D721Med (cell line): ENCODE measurements around the gene GAREM1.

Experiments used
- DNase-seq: peaks from one replicate; pipeline ENCODE4 v3.0.0; 2011; ENCODE audit warnings: low spot score; ENCODE audit not compliant: insufficient read length
- FAIRE-seq: peaks from 2 replicates; lab custom pipeline; 2011; peaks lifted over from hg19 to GRCh38; lab: Jason Lieb, UNC
- CTCF ChIP-seq: IDR thresholded peaks from 2 replicates; pipeline ENCODE4 v1.5.1; 2012; ENCODE audit warnings: mild to moderate bottlenecking, control low read depth; ENCODE audit not compliant: insufficient read depth; ENCODE audit errors: missing control alignments

GAREM1 gene

GRCh38 chr18:32438173-32438572 is 32.5 kb downstream of the GAREM1 start:
- TF ChIP-seq CTCF: no peak
- FAIRE-seq (peak; percentile 58), DNase-seq (no peak)

DNA sequence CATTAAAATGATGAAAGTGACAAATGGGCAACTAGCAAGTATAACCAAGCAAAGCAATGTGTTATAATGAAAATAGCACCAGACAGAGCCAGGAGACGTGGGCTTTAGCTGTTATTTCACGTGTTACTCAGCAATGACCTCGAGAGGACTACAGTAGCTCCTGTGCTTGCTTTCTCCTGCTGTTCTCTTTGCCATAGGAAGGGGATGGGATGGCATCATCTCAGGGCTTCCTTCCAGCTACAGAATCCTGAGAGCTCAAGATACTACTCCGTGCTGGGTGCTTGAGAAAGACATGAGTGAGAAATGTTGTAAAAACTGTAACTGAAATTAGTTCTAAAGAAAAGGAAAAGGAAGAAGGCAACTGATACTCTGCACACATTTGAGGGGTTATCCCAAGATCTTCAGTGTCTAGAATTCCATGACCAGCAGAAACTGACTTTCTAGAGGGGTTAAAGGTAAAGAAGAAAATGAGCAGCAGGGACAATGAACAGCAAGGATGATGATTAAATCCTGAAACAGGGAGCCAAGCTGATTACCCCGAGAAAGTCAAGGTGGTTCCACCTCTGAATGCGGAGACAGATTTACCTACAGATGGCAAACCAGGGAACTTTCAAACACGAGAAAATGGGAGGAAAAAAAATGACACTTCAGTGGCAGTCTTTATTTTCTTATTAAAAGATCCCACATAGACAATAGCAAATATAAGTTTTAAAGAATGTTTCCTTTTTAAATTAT is 33.4 kb downstream of the GAREM1 start:
- FAIRE-seq (peak; percentile 95), DNase-seq (no peak)
- TF ChIP-seq CTCF: no peak

DNA sequence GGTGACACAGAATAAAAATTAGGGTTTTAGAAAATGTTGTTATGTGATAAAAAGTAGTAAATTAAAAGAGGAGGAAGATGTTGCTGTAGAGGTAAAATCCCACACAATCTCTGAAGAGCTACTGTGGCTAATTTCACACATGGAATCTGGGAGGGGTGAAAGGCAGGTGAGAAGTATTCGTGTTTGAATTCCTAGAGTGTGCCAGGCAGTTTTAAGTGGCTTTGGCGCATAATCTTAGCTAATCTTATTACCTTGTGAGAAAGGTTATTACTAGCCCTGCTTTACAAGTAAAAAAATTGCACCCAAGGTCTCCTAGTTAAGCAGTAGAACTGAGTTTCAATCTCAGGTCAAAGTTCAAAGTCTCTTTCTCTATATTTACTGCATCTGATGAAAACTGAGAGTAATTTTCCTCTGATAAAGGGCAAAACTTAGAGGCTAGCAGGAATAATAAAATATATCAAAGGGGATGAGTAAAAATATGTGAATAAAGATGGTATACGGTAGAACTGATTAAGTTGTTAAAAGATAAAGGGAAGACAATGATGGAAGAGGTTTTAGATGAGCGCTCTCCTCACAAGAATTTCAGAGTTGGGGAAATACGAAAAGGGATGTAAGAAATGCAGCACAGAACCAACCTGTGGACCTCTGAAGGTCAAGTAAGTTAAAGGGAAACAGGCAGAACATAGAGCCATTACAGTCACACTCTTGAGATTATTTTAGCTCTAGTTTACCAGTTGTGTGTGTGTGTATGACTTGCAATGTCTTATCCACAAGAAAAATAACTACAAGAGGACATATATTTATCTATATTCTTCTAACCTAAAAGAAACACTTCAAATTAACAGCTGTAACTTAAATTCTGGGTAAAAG is 34.8 kb downstream of the GAREM1 start:
- no peak for DNase-seq
- peak; percentile 99 for FAIRE-seq
- no peak for TF ChIP-seq CTCF

- no peak for DNase-seq
- FAIRE-seq: peak; percentile 91
- TF ChIP-seq CTCF: no peak
Observed at GRCh38 chr18:32431753-32432152, 38.9 kb downstream of the GAREM1 start.

DNA sequence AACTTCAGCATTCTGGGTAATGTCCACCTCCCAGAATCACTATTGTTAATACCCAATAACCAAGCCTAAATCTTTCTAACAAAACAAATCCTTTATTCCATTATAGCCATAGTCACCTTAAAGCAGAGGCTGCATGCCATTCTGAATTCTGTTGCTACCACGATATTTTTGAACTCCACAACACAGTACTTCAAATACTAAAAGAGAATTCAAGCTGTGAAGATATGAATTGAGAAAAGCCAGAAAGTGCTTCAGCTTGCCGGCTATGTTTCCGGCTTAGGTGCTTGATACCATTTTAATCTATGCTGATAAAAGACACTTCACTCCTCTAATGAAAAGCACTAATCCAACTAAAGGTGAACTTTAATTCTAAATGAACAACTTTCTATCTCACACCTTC is 41.3 kb downstream of the GAREM1 start:
- DNase-seq: no peak
- FAIRE-seq: no peak
- TF ChIP-seq CTCF: no peak

DNA sequence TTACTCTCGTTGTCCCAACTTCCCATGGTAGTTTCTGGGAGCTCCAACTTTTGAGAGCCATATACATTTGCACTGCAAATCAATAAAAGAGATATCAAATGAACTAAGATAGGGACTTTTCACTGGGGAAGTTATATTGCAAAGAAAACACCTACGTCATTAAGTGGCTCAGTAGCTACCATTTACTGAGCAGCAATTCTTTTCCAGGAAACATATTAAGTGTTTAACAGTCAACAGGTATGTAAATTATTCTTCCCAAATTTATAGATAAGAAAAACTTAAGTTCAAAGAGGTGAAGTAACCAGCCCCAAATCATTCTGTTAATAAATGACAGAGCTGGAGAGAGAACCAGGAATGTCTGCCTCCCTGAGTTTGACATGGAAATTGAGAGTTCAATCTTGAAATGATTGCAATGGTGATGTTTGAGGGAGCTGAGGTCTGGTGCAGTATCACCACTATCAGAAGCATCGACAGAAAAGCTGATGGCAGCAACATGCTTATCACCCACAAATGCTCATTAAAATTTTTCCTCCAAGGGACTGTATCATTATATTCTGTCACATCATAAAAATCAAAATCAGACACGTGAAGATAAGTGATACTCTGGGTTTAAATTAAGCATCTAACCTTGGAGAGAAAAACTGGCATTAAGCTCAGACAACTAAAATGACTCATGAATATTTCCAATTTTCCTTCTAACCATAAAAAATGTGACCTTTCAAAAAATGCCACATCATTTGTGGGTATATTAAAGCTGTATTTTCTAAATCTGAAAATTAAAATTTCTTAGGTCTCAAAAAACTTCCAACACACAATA is 43.4 kb downstream of the GAREM1 start:
- DNase-seq: no peak
- peak; percentile 76 for FAIRE-seq
- TF ChIP-seq CTCF: no peak
